Ovary (tissue), 9 donors: Measurements from ENCODE around the gene ANO7. TPM values are rescaled to one million over a fixed set of nuclear protein-coding genes. Genes with fewer than 3 reads are reported as not detected.

Experiments
- DNase-seq, 5 donors: peaks; one replicate each; pipeline ENCODE4 v3.0.0-alpha.2; 2019 to 2020
- H3K27ac ChIP-seq, 2 donors: fragments of 200-600 bp; one replicate each; pipeline versions ENCODE4 v1.5.1 to v1.8.0; 2019 to 2022
- H3K27me3 ChIP-seq: fragments of 200-600 bp; one replicate; pipeline ENCODE4 v1.8.0; 2022
- H3K36me3 ChIP-seq: fragments of 200-600 bp; sonication (generic); one replicate; pipeline ENCODE4 v1.5.1; 2019
- H3K4me1 ChIP-seq: one replicate; pipeline ENCODE4 v1.8.1; 2013; ENCODE audit warnings: mild to moderate bottlenecking, moderate library complexity; ENCODE audit not compliant: insufficient read depth
- H3K4me3 ChIP-seq: fragments of 200-600 bp; sonication (generic); one replicate; pipeline ENCODE4 v1.5.1; 2017
- H3K9me3 ChIP-seq, 2 donors: fragments of 200-600 bp in 1 of 2; sonication (generic) in 1 of 2; one replicate each; pipeline versions ENCODE4 v1.5.1 to v1.8.1; 2013 to 2019; ENCODE audit warnings: mild to moderate bottlenecking in 1 of 2, moderate library complexity in 1 of 2
- EP300 ChIP-seq: sonication (generic); formaldehyde crosslinking; IDR thresholded peaks from one replicate; pipeline ENCODE4 v1.6.1; 2017; ENCODE audit warnings: antibody characterized with exemption
- POLR2A ChIP-seq: fragments of 450-650 bp; IDR thresholded peaks from one replicate; pipeline ENCODE4 v1.6.1; 2017; ENCODE audit warnings: antibody characterized with exemption, mild to moderate bottlenecking, moderate library complexity
- whole genome bisulfite sequencing, 3 donors: extraction: QIAGEN DNeasy Blood & Tissue Kit in 1 of 3; methylation state at CpG; one replicate each; pipeline versions ENCODE4 v1.1.5 to v1.1.7; 2013 to 2017; 5-methylcytosine and 5-hydroxymethylcytosine counted together
- intact Hi-C, 4 donors: fragments of 100-400 bp; cut with DNase I; formaldehyde crosslinking; loops; one replicate each; pipeline versions ENCODE4 v1.11.0 to v1.15.1; 2022 to 2023
- polyA plus RNA-seq, 2 donors: library from polyadenylated mRNA; stranded (reverse); fragments of 200-250 nt in 1 of 2; fragments of 350-450 nt in 1 of 2; fragmentation: Illumina TruSeq in 1 of 2; extraction: RNeasy Lipid Tissue Mini Kit (QIAGEN cat#74804) in 1 of 2; gene quantifications; one replicate each; pipeline ENCODE4 v1.2.3, GENCODE V29; 2013 to 2014
- total RNA-seq, 7 donors: library from RNA; depleted of rRNA in 2 of 7; stranded (reverse); fragments of >200 nt in 2 of 7; fragmentation: NEBNext Ultra II Directional in 3 of 7; extraction: Animal tissue kit (Norgen Biotek cat#: 25700) in 3 of 7; gene quantifications; one replicate each; pipeline versions ENCODE4 v1.1.0 to v1.2.4, GENCODE V29; 2016 to 2023
- TF ChIP-seq, protein P1 (sequence below), 3 donors: fragments of 450-650 bp in 2 of 3; fragments of 200-600 bp in 1 of 3; IDR thresholded peaks; one replicate each; pipeline versions ENCODE4 v1.5.1 to v1.8.0; 2016 to 2022; ENCODE audit warnings: antibody characterized with exemption in 3 of 3, mild to moderate bottlenecking in 1 of 3
- donor health status: DM: no; HTN: no; CAD: no; lungs with moderate emphysema.
- donor health status: DM: no; HTN: no; CAD: no.
- donor health status: Bipolar disorder and iron deficiency.
- donor health status: DM: yes; HTN: yes; CAD: no.
- donor health status: DM: no; HTN: no; CAD: no.
- donor health status: DM: yes; HTN: yes; CAD: no.

Gene ANO7
- total and polyA plus RNA-seq, 9 donors = 0.87 to 6.5 (median 2.1) TPM

DNA sequence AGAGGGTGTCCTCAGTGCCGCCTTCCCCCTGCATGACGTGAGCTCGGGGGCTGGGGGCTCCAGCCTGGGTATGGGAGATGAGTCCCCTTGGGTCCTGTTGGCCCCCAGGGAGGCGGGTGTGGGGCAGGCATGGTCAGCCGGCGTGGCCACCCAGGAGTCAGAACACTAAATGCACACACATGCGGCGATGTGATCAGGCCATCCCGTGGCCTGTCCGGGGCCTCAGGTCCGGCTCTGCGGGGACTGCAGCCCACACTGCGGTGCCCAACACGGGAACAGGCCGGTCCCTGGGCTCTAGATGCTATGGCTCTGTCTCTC lies 13.8 kb downstream of the ANO7 start:
- TF ChIP-seq, protein P1, sequence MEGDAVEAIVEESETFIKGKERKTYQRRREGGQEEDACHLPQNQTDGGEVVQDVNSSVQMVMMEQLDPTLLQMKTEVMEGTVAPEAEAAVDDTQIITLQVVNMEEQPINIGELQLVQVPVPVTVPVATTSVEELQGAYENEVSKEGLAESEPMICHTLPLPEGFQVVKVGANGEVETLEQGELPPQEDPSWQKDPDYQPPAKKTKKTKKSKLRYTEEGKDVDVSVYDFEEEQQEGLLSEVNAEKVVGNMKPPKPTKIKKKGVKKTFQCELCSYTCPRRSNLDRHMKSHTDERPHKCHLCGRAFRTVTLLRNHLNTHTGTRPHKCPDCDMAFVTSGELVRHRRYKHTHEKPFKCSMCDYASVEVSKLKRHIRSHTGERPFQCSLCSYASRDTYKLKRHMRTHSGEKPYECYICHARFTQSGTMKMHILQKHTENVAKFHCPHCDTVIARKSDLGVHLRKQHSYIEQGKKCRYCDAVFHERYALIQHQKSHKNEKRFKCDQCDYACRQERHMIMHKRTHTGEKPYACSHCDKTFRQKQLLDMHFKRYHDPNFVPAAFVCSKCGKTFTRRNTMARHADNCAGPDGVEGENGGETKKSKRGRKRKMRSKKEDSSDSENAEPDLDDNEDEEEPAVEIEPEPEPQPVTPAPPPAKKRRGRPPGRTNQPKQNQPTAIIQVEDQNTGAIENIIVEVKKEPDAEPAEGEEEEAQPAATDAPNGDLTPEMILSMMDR (IDR thresholded peaks at IDR 0.05) = no peak
- no peak for TF ChIP-seq POLR2A
- TF ChIP-seq EP300 = no peak
- no peaks in the 10 kb centered on the region for H3K9me3 ChIP-seq
- H3K27ac ChIP-seq = no peak overlapping the region
- no peaks in the 10 kb centered on the region for H3K4me1 ChIP-seq
- no peak overlapping the region for H3K4me3 ChIP-seq
- H3K27me3 ChIP-seq = no peaks in the 10 kb centered on the region
- H3K36me3 ChIP-seq = no peaks in the 10 kb centered on the region
- intact Hi-C loops = no loop called here
- no peak for DNase-seq
- 79 to 87% (median 81%) methylated on average over 15 of the region's 15 CpGs for WGBS, 3 donors

DNA sequence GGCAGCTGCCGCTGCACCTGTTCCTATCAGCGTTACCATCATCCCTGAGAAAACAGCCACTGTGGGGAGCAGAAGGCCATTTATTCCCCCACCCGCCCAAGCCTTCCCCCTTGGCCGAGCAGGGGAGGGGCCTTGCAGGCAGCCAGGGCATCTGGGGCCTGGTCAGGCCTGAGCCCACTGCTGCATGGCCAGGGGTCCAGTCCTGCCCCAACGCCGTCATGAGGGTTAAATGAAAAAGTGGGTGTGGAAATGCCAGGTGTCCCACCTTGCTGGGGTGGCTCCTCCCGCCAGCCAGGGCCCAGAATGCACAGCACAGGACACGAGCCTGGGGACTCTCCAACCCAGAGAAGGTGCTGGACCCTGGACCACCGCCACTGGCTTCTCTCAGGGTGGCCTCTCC lies 14.2 kb downstream of the ANO7 start:
- no peak for DNase-seq
- Histone ChIP-seq H3K4me3 (no peak overlapping the region), H3K27me3 (no peaks in the 10 kb centered on the region), H3K4me1 (no peaks in the 10 kb centered on the region), H3K27ac (no peak overlapping the region), H3K9me3 (no peaks in the 10 kb centered on the region), H3K36me3 (no peaks in the 10 kb centered on the region)
- TF ChIP-seq POLR2A = no peak
- TF ChIP-seq, protein P1 (IDR thresholded peaks at IDR 0.05) = no peak
- TF ChIP-seq EP300 = no peak
- 92 to 95% (median 92%) methylated on average over 7 to 9 of the region's 9 CpGs for WGBS, 3 donors
- intact Hi-C loops = no loop called here

DNA sequence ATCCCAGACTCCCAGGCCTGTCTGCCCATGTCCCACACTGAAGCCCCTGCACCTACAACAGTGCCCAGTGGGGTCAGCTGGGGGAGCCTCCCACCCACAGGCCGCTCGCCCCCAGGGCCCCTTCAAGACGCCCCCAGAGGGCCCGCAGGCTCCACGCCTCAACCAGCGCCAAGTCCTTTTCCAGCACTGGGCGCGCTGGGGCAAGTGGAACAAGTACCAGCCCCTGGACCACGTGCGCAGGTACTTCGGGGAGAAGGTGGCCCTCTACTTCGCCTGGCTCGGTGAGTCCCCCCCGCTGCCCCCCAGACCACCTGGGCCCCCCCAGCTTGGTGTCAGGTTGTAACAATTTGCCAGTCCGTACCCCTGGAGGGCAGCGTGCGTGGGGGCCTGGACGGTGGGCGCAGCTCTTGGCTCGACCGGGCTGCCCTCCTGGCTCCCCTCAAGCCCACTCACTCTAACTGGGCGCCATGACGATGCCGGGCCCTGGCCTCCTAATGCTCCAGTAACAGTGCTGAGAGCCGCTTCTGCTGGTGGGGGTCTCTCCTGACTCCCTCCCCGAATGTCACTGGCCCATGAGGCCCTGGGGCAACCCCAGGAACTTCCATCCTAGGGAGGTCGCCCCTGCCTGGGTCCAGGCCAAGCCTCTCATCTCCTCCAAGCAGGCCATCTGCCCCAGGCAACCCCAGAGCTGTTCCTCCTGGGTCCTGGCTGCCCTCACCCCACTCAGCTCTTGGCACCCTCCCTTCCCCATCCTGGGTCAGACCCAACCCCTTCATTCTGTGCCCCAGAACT lies 14.9 kb downstream of the ANO7 start:
- TF ChIP-seq POLR2A (no peak), EP300 (no peak)
- TF ChIP-seq, protein P1 (IDR thresholded peaks at IDR 0.05) = no peak
- 93 to 95% (median 94%) methylated on average over 25 to 27 of the region's 27 CpGs for WGBS, 3 donors
- no peak for DNase-seq
- Histone ChIP-seq H3K9me3 (no peaks in the 10 kb centered on the region), H3K4me1 (no peaks in the 10 kb centered on the region), H3K4me3 (no peak overlapping the region), H3K36me3 (no peaks in the 10 kb centered on the region), H3K27ac (no peak overlapping the region), H3K27me3 (no peaks in the 10 kb centered on the region)
- intact Hi-C loops = no loop called here

DNA sequence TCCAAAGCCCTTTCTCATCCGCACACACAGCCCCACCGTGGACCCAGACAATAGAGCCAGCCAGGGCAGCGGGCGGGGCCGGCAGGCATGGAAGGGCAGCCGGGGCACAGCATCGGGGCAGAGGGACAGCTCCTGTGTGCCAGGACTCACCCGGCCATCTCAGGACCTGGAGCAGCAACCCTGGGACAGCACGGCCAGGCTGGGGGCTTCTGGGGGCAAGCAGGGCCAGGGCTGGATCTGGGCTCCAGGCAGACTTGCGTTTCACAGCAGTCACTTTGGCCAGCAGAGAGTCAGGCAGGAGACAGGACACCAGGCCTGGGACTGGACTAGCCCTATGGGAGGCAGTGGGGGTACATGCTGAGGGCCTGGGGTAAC lies 15.5 kb downstream of the ANO7 start:
- Histone ChIP-seq H3K36me3 (no peaks in the 10 kb centered on the region), H3K27ac (no peak overlapping the region), H3K27me3 (no peaks in the 10 kb centered on the region), H3K9me3 (no peaks in the 10 kb centered on the region), H3K4me1 (no peaks in the 10 kb centered on the region), H3K4me3 (no peak overlapping the region)
- TF ChIP-seq, protein P1 (IDR thresholded peaks at IDR 0.05) = no peak
- TF ChIP-seq EP300 = no peak
- TF ChIP-seq POLR2A = no peak
- DNase-seq = no peak
- 85 to 89% (median 87%) methylated on average over 10 of the region's 10 CpGs for WGBS, 3 donors
- intact Hi-C loops = no loop called here
